Keratinocyte (primary cell): Measurements from ENCODE around the gene FRYL. TPM values are rescaled to one million over a fixed set of nuclear protein-coding genes. Genes with fewer than 3 reads are reported as not detected.
"Not testable (repeated sequence)": the region's sequence is repeated elsewhere in the genome, so short reads cannot be mapped to it uniquely, and the experiment has no call there.

Source experiments
- DNase-seq: peaks from one replicate; pipeline ENCODE4 v3.0.0-alpha.2; 2011; ENCODE audit warnings: low read depth, missing footprints, low spot score
- FAIRE-seq: peaks from 2 replicates; lab custom pipeline; 2011; peaks lifted over from hg19 to GRCh38; lab: Jason Lieb, UNC
- H2AFZ ChIP-seq: 2 replicates; pipeline ENCODE4 v1.6.0; 2012; ENCODE audit warnings: low read length, control low read depth, inconsistent platforms; ENCODE audit not compliant: control insufficient read depth
- H3K27ac ChIP-seq: 2 replicates; pipeline ENCODE4 v1.5.1; 2011; ENCODE audit warnings: low read length; ENCODE audit not compliant: control insufficient read depth, insufficient read depth
- H3K27me3 ChIP-seq: 3 replicates; pipeline ENCODE4 v1.6.0; 2011; ENCODE audit warnings: low read length; ENCODE audit not compliant: control insufficient read depth, insufficient read depth; ENCODE audit errors: extremely low read depth
- H3K36me3 ChIP-seq, 2 experiments: 2 replicates in 1 of 2; 3 replicates in 1 of 2; pipeline ENCODE4 v1.5.1; 2011; ENCODE audit warnings: low read length in 2 of 2, mild to moderate bottlenecking in 1 of 2; ENCODE audit not compliant: control insufficient read depth in 2 of 2, insufficient read depth in 2 of 2; ENCODE audit errors: extremely low read depth in 1 of 2
- H3K4me1 ChIP-seq: 3 replicates; pipeline ENCODE4 v1.5.1; 2011; ENCODE audit warnings: low read length; ENCODE audit not compliant: control insufficient read depth, insufficient read depth; ENCODE audit errors: extremely low read depth
- H3K4me2 ChIP-seq: 3 replicates; pipeline ENCODE4 v1.6.0; 2011; ENCODE audit warnings: low read depth, low read length; ENCODE audit not compliant: control insufficient read depth, insufficient read depth; ENCODE audit errors: extremely low read depth
- H3K4me3 ChIP-seq, 3 experiments: fragments of 200-600 bp in 1 of 3; sonication (generic) in 1 of 3; 2 replicates in 2 of 3; 3 replicates in 1 of 3; pipeline ENCODE4 v1.5.1; 2011 to 2016; ENCODE audit warnings: low read length in 3 of 3, mild to moderate bottlenecking in 3 of 3, control low read depth in 2 of 3, inconsistent platforms in 1 of 3, low read depth in 1 of 3, mixed read lengths in 1 of 3, mixed run types in 1 of 3, moderate library complexity in 1 of 3; ENCODE audit not compliant: control insufficient read depth in 2 of 3, insufficient read depth in 2 of 3; ENCODE audit errors: extremely low read depth in 1 of 3
- H3K79me2 ChIP-seq: 2 replicates; pipeline ENCODE4 v1.6.0; 2012; ENCODE audit warnings: low read length; ENCODE audit not compliant: control insufficient read depth, insufficient read depth
- H3K9ac ChIP-seq: 3 replicates; pipeline ENCODE4 v1.6.0; 2011; ENCODE audit warnings: low read length; ENCODE audit not compliant: control insufficient read depth, insufficient read depth; ENCODE audit errors: extremely low read depth
- H3K9me1 ChIP-seq: 3 replicates; pipeline ENCODE4 v1.6.0; 2011; ENCODE audit warnings: low read length; ENCODE audit not compliant: control insufficient read depth, insufficient read depth; ENCODE audit errors: extremely low read depth
- H3K9me3 ChIP-seq: 2 replicates; pipeline ENCODE4 v1.5.1; 2012; ENCODE audit warnings: low read depth, low read length; ENCODE audit not compliant: control insufficient read depth
- H4K20me1 ChIP-seq: 3 replicates; pipeline ENCODE4 v1.6.0; 2011; ENCODE audit warnings: low read length; ENCODE audit not compliant: control insufficient read depth, insufficient read depth; ENCODE audit errors: extremely low read depth
- EZH2 ChIP-seq: IDR thresholded peaks from one replicate; pipeline ENCODE4 v1.6.1; 2012; ENCODE audit warnings: inconsistent platforms, mild to moderate bottlenecking, low read length, moderate library complexity
- dilution Hi-C: fragments of 300-500 bp; cut with MboI; formaldehyde crosslinking; loops from one replicate; pipeline ENCODE4 v1.7.0; 2020; ENCODE audit warnings: low sequenced_read_pairs; ENCODE audit not compliant: extremely low pct_ligation_motif_present
- polyA plus RNA-seq, 5 experiments: library from polyadenylated mRNA; depleted of rRNA in 3 of 5; stranded (reverse) in 3 of 5; stranded (forward) in 1 of 5; unstranded in 1 of 5; fragments of >200 nt; gene quantifications; 1 replicate in 1 of 5; 2 replicates in 3 of 5; 3 replicates in 1 of 5; pipeline versions ENCODE4 v1.2.1 to v1.2.3, GENCODE V29; 2011 to 2012; ENCODE audit warnings: missing spikeins in 2 of 5, low read depth in 1 of 5, low replicate concordance in 1 of 5
- TF ChIP-seq, protein P1 (sequence below), 3 experiments: IDR thresholded peaks in 1 of 3; conservative IDR thresholded peaks in 1 of 3; optimal IDR thresholded peaks in 1 of 3; 2 replicates in 2 of 3; 3 replicates in 1 of 3; pipeline versions ENCODE3 to v1.5.1; 2011; ENCODE audit warnings: low read length in 3 of 3, mild to moderate bottlenecking in 3 of 3, moderate library complexity in 2 of 3, control low read depth in 1 of 3, inconsistent platforms in 1 of 3; ENCODE audit not compliant: insufficient read depth in 2 of 3; ENCODE audit errors: extremely low read depth in 1 of 3

The FRYL gene
- polyA plus RNA-seq, 1 donor (not counting 4 experiments of a cell fraction or from before 2014, with no cell fraction given): 40.4 TPM

DNA sequence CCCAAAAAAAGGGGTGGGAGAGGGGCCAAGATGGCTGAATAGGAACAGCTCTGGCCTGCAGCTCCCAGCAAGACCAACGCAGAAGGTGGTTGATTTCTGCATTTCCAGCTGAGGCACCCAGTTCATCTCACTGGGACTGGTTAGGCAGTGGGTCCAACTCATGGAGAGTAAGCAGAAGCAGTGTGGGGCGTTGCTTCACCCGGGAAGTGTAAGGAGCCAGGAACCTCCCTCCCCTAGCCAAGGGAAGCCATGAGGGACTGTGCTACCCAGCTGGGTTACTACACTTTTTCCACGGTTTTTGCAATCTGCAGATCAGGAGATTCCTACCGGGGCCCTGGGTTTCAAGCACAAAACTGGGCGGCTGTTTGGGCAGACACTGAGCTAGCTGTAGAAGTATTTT, 36.9 kb upstream of the FRYL start:
- DNase-seq (no peak), FAIRE-seq (no peak)
- Histone ChIP-seq H3K4me3 (no peak overlapping the region), H3K36me3 (no peaks in the 10 kb centered on the region), H3K9ac (no peak overlapping the region), H3K79me2 (no peaks in the 10 kb centered on the region), H3K4me1 (no peaks in the 10 kb centered on the region), H3K27ac (no peak overlapping the region), H3K9me3 (no peaks in the 10 kb centered on the region), H3K4me2 (no peak overlapping the region), H3K9me1 (no peaks in the 10 kb centered on the region), H3K27me3 (no peaks in the 10 kb centered on the region), H2AFZ (no peak overlapping the region), H4K20me1 (no peaks in the 10 kb centered on the region)
- dilution Hi-C loops: no loop called here
- TF ChIP-seq, protein P1, sequence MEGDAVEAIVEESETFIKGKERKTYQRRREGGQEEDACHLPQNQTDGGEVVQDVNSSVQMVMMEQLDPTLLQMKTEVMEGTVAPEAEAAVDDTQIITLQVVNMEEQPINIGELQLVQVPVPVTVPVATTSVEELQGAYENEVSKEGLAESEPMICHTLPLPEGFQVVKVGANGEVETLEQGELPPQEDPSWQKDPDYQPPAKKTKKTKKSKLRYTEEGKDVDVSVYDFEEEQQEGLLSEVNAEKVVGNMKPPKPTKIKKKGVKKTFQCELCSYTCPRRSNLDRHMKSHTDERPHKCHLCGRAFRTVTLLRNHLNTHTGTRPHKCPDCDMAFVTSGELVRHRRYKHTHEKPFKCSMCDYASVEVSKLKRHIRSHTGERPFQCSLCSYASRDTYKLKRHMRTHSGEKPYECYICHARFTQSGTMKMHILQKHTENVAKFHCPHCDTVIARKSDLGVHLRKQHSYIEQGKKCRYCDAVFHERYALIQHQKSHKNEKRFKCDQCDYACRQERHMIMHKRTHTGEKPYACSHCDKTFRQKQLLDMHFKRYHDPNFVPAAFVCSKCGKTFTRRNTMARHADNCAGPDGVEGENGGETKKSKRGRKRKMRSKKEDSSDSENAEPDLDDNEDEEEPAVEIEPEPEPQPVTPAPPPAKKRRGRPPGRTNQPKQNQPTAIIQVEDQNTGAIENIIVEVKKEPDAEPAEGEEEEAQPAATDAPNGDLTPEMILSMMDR (optimal IDR thresholded peaks at IDR 0.05 in 1 of 3, IDR thresholded peaks at IDR 0.05 in 1 of 3, conservative IDR thresholded peaks at IDR 0.05 in 1 of 3; ENCODE audit: extremely low read depth in 1 of 3, insufficient read depth in 2 of 3, low read length in 3 of 3): no peak
- no peak for TF ChIP-seq EZH2

- H3K9ac ChIP-seq, H3K36me3 ChIP-seq, H3K4me1 ChIP-seq, H3K9me3 ChIP-seq, dilution Hi-C loops, DNase-seq, H4K20me1 ChIP-seq, H3K79me2 ChIP-seq, H3K9me1 ChIP-seq, H2AFZ ChIP-seq, H3K4me2 ChIP-seq, H3K27ac ChIP-seq, FAIRE-seq, H3K27me3 ChIP-seq, H3K4me3 ChIP-seq: not testable (repeated sequence)
Measured at GRCh38 chr4:48816297-48816696, 36.2 kb upstream of the FRYL start.

DNA sequence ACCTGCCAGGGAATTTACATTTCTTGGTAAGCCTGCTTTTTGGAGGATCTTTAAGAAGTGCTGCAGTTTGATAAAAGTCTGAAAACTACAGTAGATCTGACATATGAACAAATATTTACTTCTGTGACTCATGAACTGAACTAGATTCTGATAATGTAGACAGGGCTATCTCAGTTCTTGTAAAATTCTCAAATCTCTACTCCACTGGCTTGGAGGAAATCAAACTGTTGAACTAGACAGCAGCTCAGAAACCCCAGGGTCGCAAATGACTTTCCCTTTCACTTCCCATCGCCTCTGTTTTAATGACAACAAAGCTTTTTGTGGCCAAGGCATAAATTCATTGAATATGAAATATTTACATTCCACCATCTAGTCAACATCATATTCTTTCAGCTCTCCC, 35.4 kb upstream of the FRYL start:
- Histone ChIP-seq H3K9me3 (no peaks in the 10 kb centered on the region), H4K20me1 (no peaks in the 10 kb centered on the region), H3K4me2 (no peak overlapping the region), H3K27ac (no peak overlapping the region), H3K4me1 (no peaks in the 10 kb centered on the region), H3K9me1 (no peaks in the 10 kb centered on the region), H2AFZ (no peak overlapping the region), H3K27me3 (no peaks in the 10 kb centered on the region), H3K4me3 (no peak overlapping the region), H3K36me3 (no peaks in the 10 kb centered on the region), H3K79me2 (no peaks in the 10 kb centered on the region), H3K9ac (no peak overlapping the region)
- TF ChIP-seq EZH2: no peak
- TF ChIP-seq, protein P1 (optimal IDR thresholded peaks at IDR 0.05 in 1 of 3, IDR thresholded peaks at IDR 0.05 in 1 of 3, conservative IDR thresholded peaks at IDR 0.05 in 1 of 3; ENCODE audit: extremely low read depth in 1 of 3, insufficient read depth in 2 of 3, low read length in 3 of 3): no peak
- FAIRE-seq (no peak), DNase-seq (no peak)
- dilution Hi-C loops: no loop called here
